ENCODE results near the gene GSC2. TPM values are rescaled to one million over a fixed set of nuclear protein-coding genes. Genes with fewer than 3 reads are reported as not detected.

The GSC2 gene
- total RNA-seq, 1 donor from 2014 or later: not detected

DNA sequence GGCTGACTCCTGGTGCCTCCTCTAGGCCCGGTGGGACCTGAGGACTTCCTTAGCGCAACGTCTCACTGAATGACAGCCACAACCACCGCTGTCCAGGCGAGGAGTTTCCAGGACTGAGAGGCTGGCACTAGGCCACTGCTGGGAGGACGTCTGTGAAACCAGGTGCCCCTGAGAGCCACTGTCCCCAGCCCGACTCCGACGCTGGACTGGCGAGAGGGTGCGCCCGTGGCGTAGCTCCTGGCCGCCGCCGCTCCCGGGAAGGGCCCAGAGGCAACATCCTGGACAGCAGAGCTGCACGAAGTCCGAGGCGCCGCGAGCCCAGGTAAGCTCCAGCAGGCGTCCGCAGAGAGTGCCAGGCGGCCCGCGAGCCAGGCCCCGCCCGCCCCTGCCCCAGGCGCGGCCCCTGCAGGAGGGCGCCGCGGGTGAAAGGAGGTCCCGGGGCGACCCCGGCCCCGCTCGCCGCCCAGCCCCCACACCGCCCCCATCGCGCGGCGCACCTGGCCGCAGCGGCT lies 28.4 kb downstream of the GSC2 start:
- H3K9ac ChIP-seq: peak overlapping the region; percentile 82
- peaks cover 3% of the 10 kb centered on the region for H3K27me3 Mint-ChIP-seq (ENCODE audit: insufficient read depth, low read depth)
- no peak for TF ChIP-seq EZH2 (IDR thresholded peaks at IDR 0.05)
- TF ChIP-seq, protein P1, sequence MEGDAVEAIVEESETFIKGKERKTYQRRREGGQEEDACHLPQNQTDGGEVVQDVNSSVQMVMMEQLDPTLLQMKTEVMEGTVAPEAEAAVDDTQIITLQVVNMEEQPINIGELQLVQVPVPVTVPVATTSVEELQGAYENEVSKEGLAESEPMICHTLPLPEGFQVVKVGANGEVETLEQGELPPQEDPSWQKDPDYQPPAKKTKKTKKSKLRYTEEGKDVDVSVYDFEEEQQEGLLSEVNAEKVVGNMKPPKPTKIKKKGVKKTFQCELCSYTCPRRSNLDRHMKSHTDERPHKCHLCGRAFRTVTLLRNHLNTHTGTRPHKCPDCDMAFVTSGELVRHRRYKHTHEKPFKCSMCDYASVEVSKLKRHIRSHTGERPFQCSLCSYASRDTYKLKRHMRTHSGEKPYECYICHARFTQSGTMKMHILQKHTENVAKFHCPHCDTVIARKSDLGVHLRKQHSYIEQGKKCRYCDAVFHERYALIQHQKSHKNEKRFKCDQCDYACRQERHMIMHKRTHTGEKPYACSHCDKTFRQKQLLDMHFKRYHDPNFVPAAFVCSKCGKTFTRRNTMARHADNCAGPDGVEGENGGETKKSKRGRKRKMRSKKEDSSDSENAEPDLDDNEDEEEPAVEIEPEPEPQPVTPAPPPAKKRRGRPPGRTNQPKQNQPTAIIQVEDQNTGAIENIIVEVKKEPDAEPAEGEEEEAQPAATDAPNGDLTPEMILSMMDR (IDR thresholded peaks at IDR 0.05): no peak
- TF ChIP-seq EZH2phosphoT487 (IDR thresholded peaks at IDR 0.05): no peak
- H3K4me2 ChIP-seq: peak overlapping the region; percentile 91
- peaks cover 3% of the 10 kb centered on the region for H3K36me3 Mint-ChIP-seq
- peaks cover 7% of the 10 kb centered on the region for H3K4me1 ChIP-seq
- H3K36me3 ChIP-seq: no peaks in the 10 kb centered on the region
- peak overlapping the region; percentile 88 for H3K4me3 Mint-ChIP-seq
- peak; percentile 74 for DNase-seq (ENCODE audit: low spot score)
- H2AFZ ChIP-seq (replicated peaks): peak overlapping the region; percentile 83
- peak overlapping the region; percentile 95 for H3K4me3 ChIP-seq
- H3K9me3 ChIP-seq (ENCODE audit: low read depth): no peaks in the 10 kb centered on the region
- H3K79me2 ChIP-seq (ENCODE audit: low read depth): peaks cover 54% of the 10 kb centered on the region
- peaks cover 22% of the 10 kb centered on the region for H3K4me1 Mint-ChIP-seq
- H3K27ac ChIP-seq: peak overlapping the region; percentile 91
- H4K20me1 ChIP-seq (ENCODE audit: low read depth): peaks cover 51% of the 10 kb centered on the region
- H3K9me3 Mint-ChIP-seq: no peaks in the 10 kb centered on the region
- no peaks in the 10 kb centered on the region for H3K27me3 ChIP-seq
- H3K27ac Mint-ChIP-seq: peak overlapping the region; percentile 16
- peaks cover 13% of the 10 kb centered on the region for H3F3A ChIP-seq (ENCODE audit: low read depth)

DNA sequence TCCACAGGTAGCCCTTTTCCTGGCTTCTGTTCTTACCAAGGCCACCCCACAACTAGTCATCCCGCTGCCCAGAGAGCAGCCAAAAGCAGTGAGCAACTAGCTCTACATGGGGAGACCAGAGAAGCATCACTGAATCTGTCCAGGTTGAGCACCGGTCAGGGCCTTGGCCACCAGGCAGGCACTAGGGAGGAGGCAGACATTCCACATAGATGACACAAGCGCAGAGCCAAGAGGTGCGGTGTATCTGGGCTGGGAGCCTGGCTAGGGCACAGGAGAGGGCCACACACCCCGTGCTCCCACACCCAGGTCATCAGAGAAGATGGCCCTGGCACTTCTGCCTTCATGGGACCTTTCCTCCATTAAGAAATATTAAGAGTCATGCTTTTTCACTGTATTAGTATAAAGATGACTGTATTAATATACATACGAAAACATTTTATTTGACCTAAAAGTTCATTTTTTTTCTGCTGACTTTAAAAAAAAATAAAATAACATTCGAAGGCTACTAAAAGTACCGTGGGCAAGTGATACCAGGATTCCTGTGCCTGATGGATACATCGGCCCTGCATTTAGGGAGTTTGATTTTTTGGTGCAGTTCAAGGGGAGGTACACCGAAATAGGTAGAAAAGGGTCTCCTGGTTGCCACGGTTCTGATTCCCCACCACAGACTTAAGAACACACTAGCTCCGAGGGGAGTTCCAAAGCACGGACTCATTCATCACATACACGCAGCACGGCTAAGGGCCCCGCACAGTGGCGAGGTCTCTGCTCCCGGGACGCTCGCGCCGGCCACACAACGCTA lies 29.1 kb downstream of the GSC2 start:
- Mint-ChIP-seq H3K4me1 (peaks cover 26% of the 10 kb centered on the region), H3K27ac (peak overlapping the region; percentile 16)
- H3F3A ChIP-seq (ENCODE audit: low read depth): peaks cover 13% of the 10 kb centered on the region

DNA sequence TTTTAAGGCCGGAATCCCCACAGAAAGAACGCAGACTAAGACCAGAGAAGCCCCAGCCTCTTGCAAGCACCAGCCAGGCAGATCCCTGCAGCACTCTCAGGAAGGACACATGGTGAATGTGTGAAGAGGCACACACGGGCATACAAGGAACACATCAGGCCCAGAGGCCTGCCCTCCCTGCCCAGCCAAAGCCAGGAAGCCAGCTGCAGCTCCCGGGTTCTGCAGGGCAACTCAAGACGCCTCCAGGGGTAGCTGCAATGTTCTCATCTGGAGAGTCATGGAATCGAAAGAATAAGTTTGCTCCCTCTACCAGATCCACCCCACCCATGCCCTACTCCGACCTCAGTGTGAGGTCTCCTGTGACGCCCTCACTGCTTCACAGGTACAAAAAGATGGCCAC lies 30.1 kb downstream of the GSC2 start:
- Mint-ChIP-seq H3K27ac (no peak overlapping the region), H3K4me1 (peaks cover 30% of the 10 kb centered on the region), H3K4me3 (no peak overlapping the region), H3K9me3 (no peaks in the 10 kb centered on the region), H3K36me3 (peaks cover 10% of the 10 kb centered on the region), H3K27me3 (ENCODE audit: insufficient read depth, low read depth) (peaks cover 3% of the 10 kb centered on the region)
- H3K4me1 ChIP-seq: peaks cover 7% of the 10 kb centered on the region
- TF ChIP-seq, protein P1 (IDR thresholded peaks at IDR 0.05): no peak
- TF ChIP-seq EZH2phosphoT487 (IDR thresholded peaks at IDR 0.05): no peak
- no peak for TF ChIP-seq EZH2 (IDR thresholded peaks at IDR 0.05)
- no peak overlapping the region for H3K4me3 ChIP-seq
- no peak overlapping the region for H3K27ac ChIP-seq
- peaks cover 68% of the 10 kb centered on the region for H4K20me1 ChIP-seq (ENCODE audit: low read depth)
- DNase-seq (ENCODE audit: low spot score): no peak
- H3K4me2 ChIP-seq: no peak overlapping the region
- no peak overlapping the region for H2AFZ ChIP-seq (replicated peaks)
- peaks cover 71% of the 10 kb centered on the region for H3K79me2 ChIP-seq (ENCODE audit: low read depth)
- no peak overlapping the region for H3K9ac ChIP-seq
- no peaks in the 10 kb centered on the region for H3K9me3 ChIP-seq (ENCODE audit: low read depth)
- no peaks in the 10 kb centered on the region for H3K36me3 ChIP-seq
- peaks cover 13% of the 10 kb centered on the region for H3F3A ChIP-seq (ENCODE audit: low read depth)
- no peaks in the 10 kb centered on the region for H3K27me3 ChIP-seq

More for the DNA sequence above, 29.1 kb downstream of the GSC2 start:
- Histone ChIP-seq H3K4me3 (peak overlapping the region; percentile 95), H4K20me1 (ENCODE audit: low read depth) (peaks cover 57% of the 10 kb centered on the region), H3K9me3 (ENCODE audit: low read depth) (no peaks in the 10 kb centered on the region), H3K4me1 (peaks cover 7% of the 10 kb centered on the region), H3K36me3 (no peaks in the 10 kb centered on the region), H3K9ac (peak overlapping the region; percentile 67), H3K79me2 (ENCODE audit: low read depth) (peaks cover 61% of the 10 kb centered on the region), H2AFZ (replicated peaks) (no peak overlapping the region), H3K4me2 (peak overlapping the region; percentile 91), H3K27ac (no peak overlapping the region), H3K27me3 (no peaks in the 10 kb centered on the region)
- TF ChIP-seq EZH2 (IDR thresholded peaks at IDR 0.05): no peak
- TF ChIP-seq, protein P1 (IDR thresholded peaks at IDR 0.05): no peak
- no peak for TF ChIP-seq EZH2phosphoT487 (IDR thresholded peaks at IDR 0.05)
- peak; percentile 46 for DNase-seq (ENCODE audit: low spot score)
- Mint-ChIP-seq H3K9me3 (no peaks in the 10 kb centered on the region), H3K4me3 (peak overlapping the region; percentile 88), H3K27me3 (ENCODE audit: insufficient read depth, low read depth) (peaks cover 3% of the 10 kb centered on the region), H3K36me3 (peaks cover 7% of the 10 kb centered on the region)

All from neural progenitor cell (in vitro differentiated cells).